H9 (cell line): ENCODE results near the gene LTBP4. TPM values are rescaled to one million over a fixed set of nuclear protein-coding genes. Genes with fewer than 3 reads are reported as not detected.

Experiments used
- DNase-seq: peaks from one replicate; pipeline ENCODE4 v3.0.0-alpha.2; 2017
- H2AFZ ChIP-seq: one replicate; pipeline ENCODE4 v1.6.1; 2013; ENCODE audit warnings: mild to moderate bottlenecking, low read length, control low read depth, moderate library complexity
- H2AK5ac ChIP-seq: 2 replicates; pipeline ENCODE4 v1.6.1; 2013; ENCODE audit warnings: low read length, control low read depth, mixed read lengths; ENCODE audit not compliant: insufficient read length
- H2BK120ac ChIP-seq: one replicate; pipeline ENCODE4 v1.6.1; 2013; ENCODE audit warnings: low read depth, mild to moderate bottlenecking, low read length, control low read depth, inconsistent platforms; ENCODE audit not compliant: poor library complexity, severe bottlenecking
- H2BK12ac ChIP-seq: 2 replicates; pipeline ENCODE4 v1.6.1; 2013; ENCODE audit warnings: low read length, control low read depth, mixed read lengths, low read depth; ENCODE audit not compliant: insufficient read length
- H2BK15ac ChIP-seq: 2 replicates; pipeline ENCODE4 v1.6.1; 2013; ENCODE audit warnings: low read depth, low read length, control low read depth
- H2BK20ac ChIP-seq: one replicate; pipeline ENCODE4 v1.6.1; 2013; ENCODE audit warnings: low read depth, mild to moderate bottlenecking, low read length, control low read depth, inconsistent platforms; ENCODE audit not compliant: poor library complexity, severe bottlenecking
- H2BK5ac ChIP-seq: 2 replicates; pipeline ENCODE4 v1.6.1; 2013; ENCODE audit warnings: low read length, control low read depth, mixed read lengths; ENCODE audit not compliant: insufficient read length
- H3K14ac ChIP-seq: 2 replicates; pipeline ENCODE4 v1.6.1; 2013; ENCODE audit warnings: low read length, control low read depth; ENCODE audit not compliant: insufficient read depth
- H3K18ac ChIP-seq: 2 replicates; pipeline ENCODE4 v1.6.1; 2013; ENCODE audit warnings: low read depth, mild to moderate bottlenecking, mixed read lengths, low read length, control low read depth; ENCODE audit not compliant: insufficient read length
- H3K23ac ChIP-seq: 2 replicates; pipeline ENCODE4 v1.6.1; 2013; ENCODE audit warnings: low read length, control low read depth, mixed read lengths, low read depth; ENCODE audit not compliant: insufficient read length
- H3K23me2 ChIP-seq: 2 replicates; pipeline ENCODE4 v1.6.1; 2013; ENCODE audit warnings: low read depth, mild to moderate bottlenecking, mixed read lengths, low read length, control low read depth; ENCODE audit not compliant: insufficient read length, poor library complexity, severe bottlenecking
- H3K27ac ChIP-seq: 2 replicates; pipeline ENCODE4 v1.5.1; 2013; ENCODE audit warnings: low read length, control low read depth, mixed read lengths, low read depth; ENCODE audit not compliant: insufficient read length
- H3K27me3 ChIP-seq: 2 replicates; pipeline ENCODE4 v1.6.1; 2013; ENCODE audit warnings: low read length, control low read depth, inconsistent platforms; ENCODE audit not compliant: insufficient read depth
- H3K4ac ChIP-seq: 2 replicates; pipeline ENCODE4 v1.6.1; 2013; ENCODE audit warnings: low read depth, mild to moderate bottlenecking, control low read depth, inconsistent platforms, low read length, moderate library complexity
- H3K4me1 ChIP-seq: 2 replicates; pipeline ENCODE4 v1.6.1; 2013; ENCODE audit warnings: low read length, control low read depth, inconsistent platforms; ENCODE audit not compliant: insufficient read depth
- H3K4me2 ChIP-seq: 2 replicates; pipeline ENCODE4 v1.6.1; 2013; ENCODE audit warnings: low read length, control low read depth, mixed read lengths; ENCODE audit not compliant: insufficient read length, insufficient read depth
- H3K56ac ChIP-seq: 2 replicates; pipeline ENCODE4 v1.6.1; 2013; ENCODE audit warnings: low read depth, mild to moderate bottlenecking, mixed read lengths, low read length, control low read depth; ENCODE audit not compliant: insufficient read length
- H3K79me1 ChIP-seq: 2 replicates; pipeline ENCODE4 v1.6.1; 2013; ENCODE audit warnings: low read depth, mild to moderate bottlenecking, moderate library complexity, low read length, control low read depth, inconsistent platforms; ENCODE audit not compliant: insufficient read depth, poor library complexity, severe bottlenecking
- H3K79me2 ChIP-seq: 2 replicates; pipeline ENCODE4 v1.6.1; 2013; ENCODE audit warnings: low read length, control low read depth, inconsistent platforms; ENCODE audit not compliant: insufficient read depth
- H3K9ac ChIP-seq: 2 replicates; pipeline ENCODE4 v1.6.1; 2013; ENCODE audit warnings: low read length, control low read depth, mixed read lengths; ENCODE audit not compliant: insufficient read length; ENCODE audit errors: extremely low read depth
- H3K9me3 ChIP-seq: one replicate; pipeline ENCODE4 v1.6.1; 2013; ENCODE audit warnings: low read depth, low read length, inconsistent platforms; ENCODE audit not compliant: control insufficient read depth
- H3T11ph ChIP-seq: one replicate; pipeline ENCODE4 v1.6.1; 2013; ENCODE audit warnings: mild to moderate bottlenecking, low read length, control low read depth, inconsistent platforms
- H4K20me1 ChIP-seq: one replicate; pipeline ENCODE4 v1.6.1; 2013; ENCODE audit not compliant: control insufficient read depth, insufficient read length, insufficient read depth
- H4K5ac ChIP-seq: 2 replicates; pipeline ENCODE4 v1.6.1; 2013; ENCODE audit warnings: low read depth, mild to moderate bottlenecking, mixed read lengths, low read length, control low read depth; ENCODE audit not compliant: insufficient read length
- H4K8ac ChIP-seq: replicated peaks from 2 replicates; pipeline ENCODE4 v1.6.1; 2013; ENCODE audit warnings: low read length, control low read depth, mixed read lengths, low read depth; ENCODE audit not compliant: insufficient read length
- H4K91ac ChIP-seq: 2 replicates; pipeline ENCODE4 v1.6.1; 2013; ENCODE audit warnings: low read depth, mild to moderate bottlenecking, moderate library complexity, mixed read lengths, low read length, control low read depth; ENCODE audit not compliant: insufficient read length
- H3K27ac Mint-ChIP-seq, 3 experiments: 2 replicates in 2 of 3; 3 replicates in 1 of 3; pipeline ENCODE4 v1.8.0; 2020 to 2021; ENCODE audit warnings: mixed read lengths in 3 of 3, mild to moderate bottlenecking in 1 of 3, moderate library complexity in 1 of 3
- H3K27me3 Mint-ChIP-seq: 2 replicates; pipeline ENCODE4 v1.8.0; 2021; ENCODE audit warnings: low read depth, mild to moderate bottlenecking, moderate library complexity, mixed read lengths
- H3K36me3 Mint-ChIP-seq, 3 experiments: 2 replicates in 2 of 3; 3 replicates in 1 of 3; pipeline ENCODE4 v1.8.0; 2020 to 2021; ENCODE audit warnings: low read depth in 3 of 3, mixed read lengths in 3 of 3; ENCODE audit not compliant: insufficient read depth in 1 of 3
- H3K4me1 Mint-ChIP-seq, 2 experiments: 2 replicates each; pipeline ENCODE4 v1.8.0; 2020; ENCODE audit warnings: mixed read lengths in 2 of 2
- H3K4me3 Mint-ChIP-seq, 2 experiments: 2 replicates in 1 of 2; 3 replicates in 1 of 2; pipeline ENCODE4 v1.8.0; 2020 to 2021; ENCODE audit warnings: mild to moderate bottlenecking in 2 of 2, mixed read lengths in 2 of 2, moderate library complexity in 1 of 2
- H3K9me3 Mint-ChIP-seq, 2 experiments: 2 replicates in 1 of 2; 3 replicates in 1 of 2; pipeline ENCODE4 v1.8.0; 2020; ENCODE audit warnings: mild to moderate bottlenecking in 2 of 2, mixed read lengths in 2 of 2, moderate library complexity in 1 of 2
- WGBS: extraction: QIAGEN DNeasy Blood & Tissue Kit; methylation state at CpG from one replicate; pipeline ENCODE4 v1.1.7; 2013; ENCODE audit warnings: missing lambda C conversion rate, low lambda C conversion rate, mixed read lengths; ENCODE audit not compliant: insufficient read length; ENCODE audit errors: extremely low coverage; 5-methylcytosine and 5-hydroxymethylcytosine counted together
- total RNA-seq: library from RNA; stranded (reverse); gene quantifications from 2 replicates; pipeline ENCODE4 v1.2.1, GENCODE V29; 2021
- TF ChIP-seq, protein P1 (sequence below): fragments of 200-600 bp; sonication (generic); conservative IDR thresholded peaks from 3 replicates; pipeline ENCODE4 v1.8.0; 2021; ENCODE audit warnings: antibody characterized with exemption, mild to moderate bottlenecking

LTBP4 gene
- total RNA-seq, 1 experiment from 2014 or later: 129 TPM

DNA sequence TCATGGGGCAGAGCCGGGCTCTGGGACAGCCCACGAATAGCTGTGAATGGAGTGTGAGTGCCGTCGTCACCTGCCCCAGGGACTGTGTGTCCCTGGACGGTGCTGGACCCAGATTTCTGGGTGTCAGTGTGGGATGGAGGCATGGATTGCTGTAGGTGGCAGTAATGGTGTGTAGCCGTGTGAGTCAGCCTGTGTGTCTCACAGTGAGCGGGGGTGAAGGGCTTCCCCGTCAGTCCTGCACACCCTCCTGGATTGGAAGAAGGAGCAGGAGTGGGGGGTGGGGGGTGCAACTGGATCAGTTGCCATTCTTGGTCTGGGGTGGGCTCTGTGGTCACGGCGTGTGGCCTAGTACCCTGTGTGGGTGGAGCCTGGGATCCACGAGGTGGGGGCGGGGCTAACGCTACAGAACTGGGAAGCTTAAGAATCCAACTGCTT is 6.5 kb upstream of the LTBP4 start:
- Histone ChIP-seq H2BK20ac (no peak overlapping the region), H3K27ac (no peak overlapping the region), H4K20me1 (no peaks in the 10 kb centered on the region), H4K91ac (no peak overlapping the region), H3K4ac (no peak overlapping the region; the same call in 1 of the 2 replicates), H4K5ac (no peak overlapping the region), H2BK120ac (no peak overlapping the region), H2BK12ac (no peak overlapping the region), H3K9me3 (no peaks in the 10 kb centered on the region), H3K23ac (no peak overlapping the region), H3K79me1 (no peaks in the 10 kb centered on the region), H3K18ac (peak overlapping the region; percentile 82), H2AFZ (no peak overlapping the region), H3T11ph (no peak overlapping the region), H3K4me2 (peak overlapping the region; percentile 48), H2AK5ac (peak overlapping the region; percentile 62), H4K8ac (no peak overlapping the region), H3K56ac (peak overlapping the region; percentile 36), H3K27me3 (no peaks in the 10 kb centered on the region; the same call in 1 of the 2 replicates), H3K23me2 (peaks cover 17% of the 10 kb centered on the region), H3K4me1 (peaks cover 3% of the 10 kb centered on the region; the same call in 1 of the 2 replicates), H3K9ac (no peak overlapping the region), H3K79me2 (no peaks in the 10 kb centered on the region), H2BK5ac (no peak overlapping the region), H3K14ac (peak overlapping the region; percentile 81), H2BK15ac (peak overlapping the region; percentile 95; the same call in 1 of the 2 replicates)
- H3K27me3 Mint-ChIP-seq: peaks cover 38% of the 10 kb centered on the region
- no peaks in the 10 kb centered on the region for H3K9me3 Mint-ChIP-seq
- DNase-seq: no peak
- peaks cover 18 to 38% of the 10 kb centered on the region in 2 experiments for H3K4me1 Mint-ChIP-seq
- H3K4me3 Mint-ChIP-seq: peak overlapping the region in 1 of 2 experiments; percentile 57; a peak in 2 of 5 replicates
- H3K27ac Mint-ChIP-seq: peak overlapping the region in 2 of 3 experiments; percentile 21 to 61; a peak in 3 of 7 replicates
- TF ChIP-seq, protein P1, sequence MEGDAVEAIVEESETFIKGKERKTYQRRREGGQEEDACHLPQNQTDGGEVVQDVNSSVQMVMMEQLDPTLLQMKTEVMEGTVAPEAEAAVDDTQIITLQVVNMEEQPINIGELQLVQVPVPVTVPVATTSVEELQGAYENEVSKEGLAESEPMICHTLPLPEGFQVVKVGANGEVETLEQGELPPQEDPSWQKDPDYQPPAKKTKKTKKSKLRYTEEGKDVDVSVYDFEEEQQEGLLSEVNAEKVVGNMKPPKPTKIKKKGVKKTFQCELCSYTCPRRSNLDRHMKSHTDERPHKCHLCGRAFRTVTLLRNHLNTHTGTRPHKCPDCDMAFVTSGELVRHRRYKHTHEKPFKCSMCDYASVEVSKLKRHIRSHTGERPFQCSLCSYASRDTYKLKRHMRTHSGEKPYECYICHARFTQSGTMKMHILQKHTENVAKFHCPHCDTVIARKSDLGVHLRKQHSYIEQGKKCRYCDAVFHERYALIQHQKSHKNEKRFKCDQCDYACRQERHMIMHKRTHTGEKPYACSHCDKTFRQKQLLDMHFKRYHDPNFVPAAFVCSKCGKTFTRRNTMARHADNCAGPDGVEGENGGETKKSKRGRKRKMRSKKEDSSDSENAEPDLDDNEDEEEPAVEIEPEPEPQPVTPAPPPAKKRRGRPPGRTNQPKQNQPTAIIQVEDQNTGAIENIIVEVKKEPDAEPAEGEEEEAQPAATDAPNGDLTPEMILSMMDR: no peak
- no CpG with 5 or more reads among the region's 13 CpGs for WGBS
- H3K36me3 Mint-ChIP-seq: peaks cover 2 to 18% (median 7%) of the 10 kb centered on the region in 3 experiments; a peak in 5 of 7 replicates
